Muscle of arm (tissue), 12 donors: ENCODE results near the gene NECTIN1. TPM values are rescaled to one million over a fixed set of nuclear protein-coding genes. Genes with fewer than 3 reads are reported as not detected.

Experiments
- DNase-seq: peaks from one replicate; pipeline ENCODE4 v3.0.0-alpha.2; 2013
- polyA plus RNA-seq, 12 donors: library from polyadenylated mRNA; unstranded; fragments of 120-200 nt; gene quantifications; one replicate each; pipeline ENCODE4 v1.2.1, GENCODE V29; 2013; ENCODE audit not compliant: insufficient read length in 12 of 12

Gene NECTIN1
- polyA plus RNA-seq, 12 donors, result 18.6 to 64.4 (median 25.1) TPM; not detected in 1

- DNase-seq, result no peak
Observed at GRCh38 chr11:119697882-119698281, 31.1 kb downstream of the NECTIN1 start.

- DNase-seq, result no peak
Observed at GRCh38 chr11:119697445-119697844, 31.6 kb downstream of the NECTIN1 start.

- DNase-seq, result no peak
Observed at GRCh38 chr11:119696378-119697222, 32.4 kb downstream of the NECTIN1 start.

- no peak for DNase-seq
Observed at GRCh38 chr11:119694334-119694733, 34.7 kb downstream of the NECTIN1 start.

- DNase-seq, result no peak
Observed at GRCh38 chr11:119693253-119693815, 35.7 kb downstream of the NECTIN1 start.

- DNase-seq, result no peak
Observed at GRCh38 chr11:119692540-119692820, 36.5 kb downstream of the NECTIN1 start.

GRCh38 chr11:119691701-119692539 lies 37.1 kb downstream of the NECTIN1 start:
- no peak for DNase-seq

- DNase-seq, result no peak
Observed at GRCh38 chr11:119691020-119691666, 37.9 kb downstream of the NECTIN1 start.

- no peak for DNase-seq
Observed at GRCh38 chr11:119689302-119689701, 39.7 kb downstream of the NECTIN1 start.

GRCh38 chr11:119688356-119688755 lies 40.6 kb downstream of the NECTIN1 start:
- no peak for DNase-seq

GRCh38 chr11:119687373-119688046 lies 41.5 kb downstream of the NECTIN1 start:
- DNase-seq, result no peak

GRCh38 chr11:119686177-119686882 lies 42.7 kb downstream of the NECTIN1 start:
- DNase-seq, result no peak

- DNase-seq, result no peak
Observed at GRCh38 chr11:119685111-119685746, 43.8 kb downstream of the NECTIN1 start.

GRCh38 chr11:119684361-119685110 lies 44.5 kb downstream of the NECTIN1 start:
- DNase-seq, result no peak

GRCh38 chr11:119683783-119684182 lies 45.2 kb downstream of the NECTIN1 start:
- no peak for DNase-seq

GRCh38 chr11:119681361-119681910 lies 47.6 kb downstream of the NECTIN1 start:
- DNase-seq, result no peak

GRCh38 chr11:119680541-119681360 lies 48.2 kb downstream of the NECTIN1 start:
- DNase-seq, result peak; percentile 57

- DNase-seq, result no peak
Observed at GRCh38 chr11:119679346-119679745, 49.7 kb downstream of the NECTIN1 start.
